Endodermal cell (in vitro differentiated cells): Measurements from ENCODE around the gene DRD4. TPM values are rescaled to one million over a fixed set of nuclear protein-coding genes. Genes with fewer than 3 reads are reported as not detected.
"Not testable (repeated sequence)": the region's sequence is repeated elsewhere in the genome, so short reads cannot be mapped to it uniquely, and the experiment has no call there.

Experiments used
- DNase-seq: peaks from one replicate; pipeline ENCODE4 v3.0.0-alpha.2; 2017
- H3K27ac ChIP-seq: 2 replicates; pipeline ENCODE4 v1.5.1; 2013; ENCODE audit warnings: mild to moderate bottlenecking, low read depth, low read length, moderate library complexity
- H3K27me3 ChIP-seq: 2 replicates; pipeline ENCODE4 v1.6.1; 2013; ENCODE audit warnings: mild to moderate bottlenecking, low read length, moderate library complexity; ENCODE audit not compliant: insufficient read depth, control insufficient read depth, poor library complexity, severe bottlenecking
- H3K36me3 ChIP-seq: 2 replicates; pipeline ENCODE4 v1.7.0; 2013; ENCODE audit warnings: mild to moderate bottlenecking, low read length, moderate library complexity; ENCODE audit not compliant: control insufficient read depth, insufficient read depth
- H3K4me1 ChIP-seq: one replicate; pipeline ENCODE4 v1.7.0; 2013; ENCODE audit warnings: low read length; ENCODE audit not compliant: control insufficient read depth, insufficient read depth
- H3K4me3 ChIP-seq: 2 replicates; pipeline ENCODE4 v1.5.1; 2013; ENCODE audit warnings: mild to moderate bottlenecking, low read length, moderate library complexity
- H3K9ac ChIP-seq: 2 replicates; pipeline ENCODE4 v1.6.1; 2013; ENCODE audit warnings: mild to moderate bottlenecking, low read length, moderate library complexity; ENCODE audit not compliant: poor library complexity, severe bottlenecking; ENCODE audit errors: extremely low read depth
- H3K9me3 ChIP-seq: 2 replicates; pipeline ENCODE4 v1.6.1; 2013; ENCODE audit warnings: mild to moderate bottlenecking, low read length, moderate library complexity; ENCODE audit not compliant: control insufficient read depth
- H3K27ac Mint-ChIP-seq: 2 replicates; pipeline ENCODE4 v1.8.0; 2020; ENCODE audit warnings: mixed read lengths
- H3K27me3 Mint-ChIP-seq: 2 replicates; pipeline ENCODE4 v1.8.0; 2021; ENCODE audit warnings: mild to moderate bottlenecking, mixed read lengths; ENCODE audit not compliant: insufficient read depth
- H3K36me3 Mint-ChIP-seq: 2 replicates; pipeline ENCODE4 v1.8.0; 2020; ENCODE audit warnings: low read depth, mixed read lengths
- H3K4me1 Mint-ChIP-seq: 2 replicates; pipeline ENCODE4 v1.8.0; 2020; ENCODE audit warnings: mixed read lengths
- H3K4me3 Mint-ChIP-seq: 2 replicates; pipeline ENCODE4 v1.8.0; 2020; ENCODE audit warnings: mild to moderate bottlenecking, moderate library complexity, mixed read lengths
- H3K9me3 Mint-ChIP-seq: 2 replicates; pipeline ENCODE4 v1.8.0; 2020; ENCODE audit warnings: mild to moderate bottlenecking, mixed read lengths
- CTCF ChIP-seq: fragments of 200-600 bp; sonication (generic); conservative IDR thresholded peaks from 2 replicates; pipeline ENCODE4 v1.5.0; 2021; ENCODE audit warnings: antibody characterized with exemption, mild to moderate bottlenecking
- WGBS, 2 experiments: methylation state at CpG; one replicate each; pipeline versions ENCODE4 v1.1.5 to v1.1.7; 2013; ENCODE audit warnings: missing lambda C conversion rate in 2 of 2, mixed read lengths in 1 of 2; ENCODE audit not compliant: insufficient coverage in 1 of 2, insufficient read length in 1 of 2; 5-methylcytosine and 5-hydroxymethylcytosine counted together
- total RNA-seq, 2 donors: library from RNA; stranded (reverse); fragmentation: NEBNext Ultra II Directional in 1 of 2; extraction: Animal tissue kit (Norgen Biotek cat#: 25700) in 1 of 2; gene quantifications; 2 replicates in 1 of 2; 3 replicates in 1 of 2; pipeline ENCODE4 v1.2.1, GENCODE V29; 2021

DRD4 gene
- total RNA-seq, 2 donors from 2014 or later: 1.8 to 2.7 TPM

DNA sequence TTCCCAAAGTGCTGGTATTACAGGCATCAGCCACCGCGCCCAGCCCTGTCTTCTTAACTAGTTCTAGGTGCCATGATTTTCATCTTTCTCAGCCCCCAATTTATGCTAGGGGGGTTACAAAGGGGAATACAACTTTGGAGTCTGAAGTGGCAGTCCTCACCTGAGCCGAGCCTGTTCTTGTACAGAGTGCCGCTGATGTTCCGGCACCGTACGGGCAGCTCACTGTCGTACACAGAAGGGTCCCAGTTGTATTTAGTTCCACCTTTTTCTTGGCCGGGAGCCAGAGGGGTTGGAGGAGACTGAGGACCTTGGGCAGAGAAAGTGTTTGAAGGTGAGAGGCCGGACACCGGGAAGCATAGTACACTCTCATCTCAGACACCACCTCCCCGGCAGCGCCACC lies 50.7 kb downstream of the DRD4 start:
- no peak for TF ChIP-seq CTCF
- no peak overlapping the region for H3K27ac ChIP-seq

DNA sequence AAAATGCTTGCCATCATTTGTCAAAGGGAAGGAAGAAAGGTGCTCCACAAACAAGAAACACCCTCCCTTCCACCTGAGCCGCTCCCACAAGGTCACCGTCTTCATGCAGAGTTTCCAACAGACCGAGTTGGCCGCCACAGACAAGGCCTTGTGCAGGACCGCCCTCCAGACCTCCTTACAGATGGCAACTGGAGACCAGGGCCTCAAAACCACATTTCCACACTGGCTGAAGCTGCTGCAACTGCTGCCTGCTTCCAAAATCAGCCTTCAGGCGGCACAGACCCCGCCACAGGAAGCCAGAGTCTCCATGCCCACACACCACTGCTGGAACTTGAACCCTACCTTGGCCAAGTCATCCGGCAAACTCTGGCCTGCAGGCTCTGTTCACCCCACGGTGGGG lies 51.6 kb downstream of the DRD4 start:
- Mint-ChIP-seq H3K27ac (no peak overlapping the region), H3K9me3 (no peaks in the 10 kb centered on the region), H3K36me3 (peaks cover 57% of the 10 kb centered on the region), H3K4me1 (peaks cover 11% of the 10 kb centered on the region), H3K27me3 (no peaks in the 10 kb centered on the region), H3K4me3 (no peak overlapping the region)
- H3K27ac ChIP-seq: no peak overlapping the region
- peaks cover under 1% of the 10 kb centered on the region for H3K4me1 ChIP-seq
- DNase-seq: no peak
- no peak for TF ChIP-seq CTCF
- H3K9ac ChIP-seq: no peak overlapping the region
- H3K9me3 ChIP-seq: no peaks in the 10 kb centered on the region
- H3K4me3 ChIP-seq: no peak overlapping the region
- WGBS, 2 experiments: 86 to 90% methylated on average over 4 to 9 of the region's 9 CpGs
- H3K36me3 ChIP-seq: peaks cover 53% of the 10 kb centered on the region
- H3K27me3 ChIP-seq: no peaks in the 10 kb centered on the region

More for the DNA sequence above, 50.7 kb downstream of the DRD4 start:
- Histone ChIP-seq H3K4me1 (no peaks in the 10 kb centered on the region), H3K27me3 (no peaks in the 10 kb centered on the region), H3K4me3 (no peak overlapping the region), H3K9ac (no peak overlapping the region), H3K36me3 (peaks cover 62% of the 10 kb centered on the region), H3K9me3 (no peaks in the 10 kb centered on the region)
- no peak for DNase-seq
- Mint-ChIP-seq H3K4me3 (no peak overlapping the region), H3K36me3 (peaks cover 65% of the 10 kb centered on the region), H3K4me1 (peaks cover 3% of the 10 kb centered on the region), H3K27me3 (no peaks in the 10 kb centered on the region), H3K9me3 (no peaks in the 10 kb centered on the region), H3K27ac (no peak overlapping the region)
- 84 to 93% methylated on average over 8 to 13 of the region's 13 CpGs for WGBS, 2 experiments

DNA sequence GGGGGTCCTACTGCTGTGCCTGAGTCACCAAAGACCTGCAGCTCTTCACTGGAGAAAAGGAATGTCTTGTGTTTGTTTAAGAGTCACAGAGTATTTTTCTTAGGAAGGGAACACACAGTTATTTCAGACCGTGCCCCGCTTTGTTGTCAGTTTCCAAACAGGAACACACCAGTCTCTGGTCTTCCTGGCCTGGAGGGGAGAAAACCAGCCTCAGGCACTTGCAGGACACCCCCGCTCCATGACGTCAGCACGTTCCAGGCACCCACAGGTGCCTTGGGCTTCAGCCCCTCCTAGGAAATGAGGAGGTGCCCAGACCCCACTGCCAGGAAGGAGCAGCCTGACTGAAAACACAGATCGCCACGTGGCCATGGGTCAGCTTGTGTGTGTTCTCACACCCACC lies 52.6 kb downstream of the DRD4 start:
- H3K9me3 Mint-ChIP-seq: no peaks in the 10 kb centered on the region
- peaks cover 11% of the 10 kb centered on the region for H3K4me1 Mint-ChIP-seq
- no peak for TF ChIP-seq CTCF
- peaks cover 48% of the 10 kb centered on the region for H3K36me3 Mint-ChIP-seq
- Histone ChIP-seq H3K27ac (no peak overlapping the region), H3K4me3 (no peak overlapping the region), H3K27me3 (no peaks in the 10 kb centered on the region), H3K4me1 (peaks cover 5% of the 10 kb centered on the region), H3K9me3 (no peaks in the 10 kb centered on the region), H3K9ac (peak overlapping the region; percentile 13), H3K36me3 (peaks cover 43% of the 10 kb centered on the region)
- peak overlapping the region; percentile 61 for H3K27ac Mint-ChIP-seq
- no peak for DNase-seq
- H3K4me3 Mint-ChIP-seq: no peak overlapping the region
- H3K27me3 Mint-ChIP-seq: no peaks in the 10 kb centered on the region
- WGBS, 2 experiments: 93 to 95% methylated on average over 7 of the region's 7 CpGs

- H3K9me3 Mint-ChIP-seq, H3K27me3 Mint-ChIP-seq, H3K4me3 Mint-ChIP-seq, H3K27ac ChIP-seq, DNase-seq, H3K4me1 ChIP-seq, H3K27me3 ChIP-seq, H3K9ac ChIP-seq, H3K9me3 ChIP-seq, H3K27ac Mint-ChIP-seq, H3K4me3 ChIP-seq: not testable (repeated sequence)
- Mint-ChIP-seq H3K36me3 (peaks cover 46% of the 10 kb centered on the region), H3K4me1 (peaks cover 11% of the 10 kb centered on the region)
- peaks cover 41% of the 10 kb centered on the region for H3K36me3 ChIP-seq
- WGBS, 2 experiments: 95 to 100% methylated on average over 2 to 3 of the region's 3 CpGs
Measured at GRCh38 chr11:690244-690643, 53.2 kb downstream of the DRD4 start.
